ENCODE data around the gene CTNNA2.

The CTNNA2 gene

GRCh38 chr2:79789811-79790210, 277.0 kb downstream of the CTNNA2 start:
- no peak for DNase-seq (ENCODE audit: low spot score)

- no peak for DNase-seq (ENCODE audit: low spot score)
Measured at GRCh38 chr2:79792090-79792489, 279.2 kb downstream of the CTNNA2 start.

GRCh38 chr2:79793006-79793405, 280.2 kb downstream of the CTNNA2 start:
- no peak for DNase-seq (ENCODE audit: low spot score)

- no peak for DNase-seq (ENCODE audit: low spot score)
Measured at GRCh38 chr2:79796641-79797040, 283.8 kb downstream of the CTNNA2 start.

- no peak for DNase-seq (ENCODE audit: low spot score)
Measured at GRCh38 chr2:79798776-79799175, 285.9 kb downstream of the CTNNA2 start.

- DNase-seq (ENCODE audit: low spot score) = no peak
Measured at GRCh38 chr2:79799729-79800128, 286.9 kb downstream of the CTNNA2 start.

- DNase-seq (ENCODE audit: low spot score) = no peak
Measured at GRCh38 chr2:79801082-79801481, 288.2 kb downstream of the CTNNA2 start.

GRCh38 chr2:79817288-79817687, 304.4 kb downstream of the CTNNA2 start:
- no peak for DNase-seq (ENCODE audit: low spot score)

- DNase-seq (ENCODE audit: low spot score) = no peak
Measured at GRCh38 chr2:79820281-79820680, 307.4 kb downstream of the CTNNA2 start.

GRCh38 chr2:79822136-79822535, 309.3 kb downstream of the CTNNA2 start:
- DNase-seq (ENCODE audit: low spot score) = no peak

- no peak for DNase-seq (ENCODE audit: low spot score)
Measured at GRCh38 chr2:79824086-79824786, 311.4 kb downstream of the CTNNA2 start.

GRCh38 chr2:79827881-79828280, 315.0 kb downstream of the CTNNA2 start:
- DNase-seq (ENCODE audit: low spot score) = no peak

GRCh38 chr2:79830501-79830900, 317.6 kb downstream of the CTNNA2 start:
- DNase-seq (ENCODE audit: low spot score) = no peak

- DNase-seq (ENCODE audit: low spot score) = no peak
Measured at GRCh38 chr2:79831961-79832360, 319.1 kb downstream of the CTNNA2 start.

- no peak for DNase-seq (ENCODE audit: low spot score)
Measured at GRCh38 chr2:79832511-79833234, 319.8 kb downstream of the CTNNA2 start.

GRCh38 chr2:79833235-79833878, 320.5 kb downstream of the CTNNA2 start:
- DNase-seq (ENCODE audit: low spot score) = no peak

GRCh38 chr2:79835911-79836310, 323.1 kb downstream of the CTNNA2 start:
- DNase-seq (ENCODE audit: low spot score) = no peak

GRCh38 chr2:79844011-79844410, 331.2 kb downstream of the CTNNA2 start:
- no peak for DNase-seq (ENCODE audit: low spot score)

- no peak for DNase-seq (ENCODE audit: low spot score)
Measured at GRCh38 chr2:79846878-79847277, 334.0 kb downstream of the CTNNA2 start.

- no peak for DNase-seq (ENCODE audit: low spot score)
Measured at GRCh38 chr2:79849241-79849640, 336.4 kb downstream of the CTNNA2 start.

- DNase-seq (ENCODE audit: low spot score) = no peak
Measured at GRCh38 chr2:79849949-79850348, 337.1 kb downstream of the CTNNA2 start.

- no peak for DNase-seq (ENCODE audit: low spot score)
Measured at GRCh38 chr2:79850912-79851311, 338.1 kb downstream of the CTNNA2 start.

Measured in AG08396 (cell line).